ENCODE results near the gene EPB41. TPM values are rescaled to one million over a fixed set of nuclear protein-coding genes. Genes with fewer than 3 reads are reported as not detected.
A peak's percentile ranks its signal among the peaks of the same experiment; 100 is the strongest.

EPB41 gene
- total RNA-seq, 1 donor from 2014 or later = 68.0 TPM

DNA sequence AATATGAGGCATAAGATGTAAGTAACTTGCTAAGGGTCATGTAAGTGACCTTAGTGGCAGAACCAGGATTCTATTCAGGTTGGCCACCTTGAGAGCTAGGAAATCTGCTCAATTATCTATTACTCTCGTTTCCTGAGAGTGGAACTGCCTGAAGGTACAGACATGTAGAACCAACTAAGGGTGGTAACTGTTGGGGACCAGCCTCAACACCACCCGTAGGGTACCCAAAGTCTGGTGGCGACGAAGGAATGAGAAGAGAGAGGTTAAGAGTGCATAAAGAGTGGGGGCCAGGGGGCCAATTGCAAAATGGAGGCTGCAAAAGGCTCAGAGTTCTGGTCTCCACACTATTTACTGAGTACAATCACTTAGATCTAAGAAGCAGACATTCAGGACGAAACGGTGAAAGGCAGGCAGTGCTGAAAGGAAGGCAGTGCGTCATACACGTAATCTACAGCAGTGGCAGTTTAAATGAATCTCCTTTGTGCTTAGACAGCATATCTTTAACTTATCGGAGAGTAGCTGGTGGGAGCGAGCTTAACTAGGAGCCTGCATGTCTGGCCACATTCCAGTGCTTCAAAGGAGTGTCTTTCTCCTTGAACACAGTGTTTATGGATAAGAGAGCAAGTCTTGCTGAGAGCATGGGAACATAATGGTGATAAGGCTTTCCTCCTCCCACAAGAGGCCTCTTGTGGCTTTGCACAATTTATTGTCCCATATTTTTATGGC, 242.3 kb downstream of the EPB41 start:
- Mint-ChIP-seq H3K4me3 (ENCODE audit: low read depth) (no peak overlapping the region), H3K4me1 (ENCODE audit: low read depth) (peaks cover 3% of the 10 kb centered on the region), H3K27ac (no peak overlapping the region), H3K27me3 (ENCODE audit: low read depth) (no peaks in the 10 kb centered on the region), H3K36me3 (ENCODE audit: low read depth) (peaks cover 78% of the 10 kb centered on the region), H3K9me3 (no peaks in the 10 kb centered on the region)
- intact Hi-C loops (cut with micrococcal nuclease) = no loop called here
- no peak for DNase-seq (ENCODE audit: low spot score)

DNA sequence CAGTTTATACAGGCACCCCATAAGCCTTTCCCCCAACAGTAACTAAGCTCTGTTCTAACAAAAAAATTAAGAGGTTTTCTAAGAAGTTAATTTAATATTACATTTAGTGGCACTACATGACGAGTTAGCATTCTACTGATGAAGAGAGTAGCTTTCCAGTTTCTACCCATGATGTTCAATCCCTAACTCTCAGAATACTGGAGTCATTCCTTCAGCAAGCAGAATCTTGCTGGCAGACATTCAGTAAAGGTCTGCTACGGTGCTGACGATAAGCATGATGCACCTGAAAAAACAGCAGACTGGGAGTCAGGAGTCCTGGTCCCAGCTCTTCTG, 242.9 kb downstream of the EPB41 start:
- Mint-ChIP-seq H3K27me3 (ENCODE audit: low read depth) (no peaks in the 10 kb centered on the region), H3K9me3 (no peaks in the 10 kb centered on the region), H3K27ac (no peak overlapping the region), H3K4me3 (ENCODE audit: low read depth) (no peak overlapping the region), H3K4me1 (ENCODE audit: low read depth) (peaks cover 3% of the 10 kb centered on the region), H3K36me3 (ENCODE audit: low read depth) (peaks cover 75% of the 10 kb centered on the region)
- DNase-seq (ENCODE audit: low spot score) = no peak
- intact Hi-C loops (cut with micrococcal nuclease) = no loop called here

DNA sequence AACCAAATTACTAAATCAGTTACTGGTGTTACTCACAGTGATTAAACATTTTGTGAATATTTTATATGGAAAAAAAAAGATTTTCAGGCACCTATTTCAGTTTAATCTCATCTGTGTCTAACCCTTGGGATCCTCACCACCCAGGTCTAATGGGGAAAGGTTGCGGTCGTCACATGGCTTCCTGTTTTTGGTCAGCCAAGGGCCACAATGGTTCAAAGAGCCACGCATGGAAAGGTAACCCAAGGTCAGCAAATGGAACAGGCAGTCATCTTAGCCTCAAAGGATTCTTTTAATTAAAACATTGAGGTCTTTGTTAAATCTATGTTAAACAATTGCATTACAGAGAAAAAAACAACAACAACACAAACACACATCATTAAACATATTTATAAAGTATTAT, 245.4 kb downstream of the EPB41 start:
- Mint-ChIP-seq H3K4me1 (ENCODE audit: low read depth) (peaks cover 9% of the 10 kb centered on the region), H3K27me3 (ENCODE audit: low read depth) (no peaks in the 10 kb centered on the region), H3K4me3 (ENCODE audit: low read depth) (no peak overlapping the region), H3K27ac (no peak overlapping the region), H3K36me3 (ENCODE audit: low read depth) (peaks cover 74% of the 10 kb centered on the region), H3K9me3 (no peaks in the 10 kb centered on the region)
- intact Hi-C loops (cut with micrococcal nuclease) = no loop called here
- no peak for DNase-seq (ENCODE audit: low spot score)

DNA sequence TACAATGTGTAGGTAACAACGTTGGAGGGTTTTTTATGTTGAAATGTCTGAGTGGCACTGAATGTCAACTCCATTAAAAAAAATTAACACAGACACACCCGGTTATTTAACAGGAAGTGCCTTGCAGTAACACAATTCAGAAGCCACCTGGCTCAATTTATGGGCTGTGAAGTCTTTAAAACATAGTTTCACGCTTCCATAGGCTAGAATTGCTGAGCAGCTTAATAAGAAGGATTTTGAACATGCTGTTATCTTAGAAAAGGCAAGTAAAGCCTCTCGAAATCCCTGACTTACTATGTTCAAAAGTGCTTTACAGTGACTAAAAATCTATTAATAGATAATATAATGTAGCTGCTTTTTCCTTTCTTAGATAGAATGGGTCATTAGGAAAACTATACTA, 247.7 kb downstream of the EPB41 start:
- H3K4me1 Mint-ChIP-seq (ENCODE audit: low read depth) = peaks cover 22% of the 10 kb centered on the region
- intact Hi-C loops (cut with micrococcal nuclease) = no loop called here
- no peaks in the 10 kb centered on the region for H3K27me3 Mint-ChIP-seq (ENCODE audit: low read depth)
- no peaks in the 10 kb centered on the region for H3K9me3 Mint-ChIP-seq
- H3K27ac Mint-ChIP-seq = no peak overlapping the region
- no peak overlapping the region for H3K4me3 Mint-ChIP-seq (ENCODE audit: low read depth)
- peaks cover 79% of the 10 kb centered on the region for H3K36me3 Mint-ChIP-seq (ENCODE audit: low read depth)
- DNase-seq (ENCODE audit: low spot score) = no peak

DNA sequence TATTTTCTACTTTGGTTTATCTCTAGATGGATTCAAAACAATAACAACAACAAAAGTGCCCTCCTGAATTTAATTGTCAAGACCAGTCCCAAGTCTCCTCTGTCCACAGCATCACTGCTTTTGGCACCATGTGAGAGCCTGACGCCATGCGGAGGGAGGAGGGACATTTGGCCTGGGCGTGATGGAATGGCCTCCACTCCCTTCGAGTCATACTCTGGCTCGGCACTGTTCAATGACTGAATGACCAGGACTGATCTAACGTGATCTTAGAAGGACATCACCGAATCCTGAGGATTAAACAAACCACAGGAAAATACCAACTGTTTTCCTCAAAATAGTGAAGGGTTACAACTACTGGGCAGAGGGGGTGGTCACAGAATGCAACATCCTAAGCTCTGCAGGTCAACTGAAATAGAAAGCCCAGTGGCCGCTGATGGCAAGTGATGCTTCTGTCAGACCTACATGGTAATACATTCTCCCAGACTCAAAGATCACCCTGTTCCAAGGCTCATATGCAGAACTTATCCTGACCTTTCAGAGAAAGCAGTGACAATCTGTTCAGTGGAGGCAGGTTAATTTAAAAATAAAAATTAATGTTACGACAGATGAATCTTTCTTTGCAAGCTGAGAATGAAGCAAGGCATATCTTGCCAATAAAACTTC, 248.2 kb downstream of the EPB41 start:
- intact Hi-C loops (cut with micrococcal nuclease) = no loop called here
- H3K4me1 Mint-ChIP-seq (ENCODE audit: low read depth) = peaks cover 22% of the 10 kb centered on the region
- no peak for DNase-seq (ENCODE audit: low spot score)
- H3K4me3 Mint-ChIP-seq (ENCODE audit: low read depth) = no peak overlapping the region
- peaks cover 77% of the 10 kb centered on the region for H3K36me3 Mint-ChIP-seq (ENCODE audit: low read depth)
- H3K27ac Mint-ChIP-seq = no peak overlapping the region
- no peaks in the 10 kb centered on the region for H3K9me3 Mint-ChIP-seq
- H3K27me3 Mint-ChIP-seq (ENCODE audit: low read depth) = no peaks in the 10 kb centered on the region

DNA sequence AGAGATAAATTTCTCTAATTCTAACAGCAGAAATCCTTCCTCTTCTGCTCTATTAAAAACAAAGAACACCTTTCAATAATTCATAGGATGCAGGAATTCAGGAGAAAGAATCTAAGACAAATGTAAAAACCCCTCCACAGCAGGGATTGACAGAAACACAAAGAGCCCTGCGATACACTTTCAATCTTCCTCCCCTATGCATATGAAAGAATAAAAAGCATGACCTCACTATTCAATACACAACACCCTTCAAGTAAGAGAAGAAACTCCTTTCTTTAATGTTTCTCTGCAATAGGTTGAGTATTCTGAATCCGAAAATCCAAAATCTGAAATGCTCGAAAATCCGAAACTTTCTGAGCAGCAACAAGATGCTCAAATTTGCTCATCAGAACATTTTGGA, 250.2 kb downstream of the EPB41 start:
- Mint-ChIP-seq H3K27ac (peak overlapping the region; percentile 13), H3K4me1 (ENCODE audit: low read depth) (peaks cover 30% of the 10 kb centered on the region), H3K27me3 (ENCODE audit: low read depth) (no peaks in the 10 kb centered on the region), H3K4me3 (ENCODE audit: low read depth) (no peak overlapping the region), H3K9me3 (no peaks in the 10 kb centered on the region), H3K36me3 (ENCODE audit: low read depth) (peaks cover 73% of the 10 kb centered on the region)
- DNase-seq (ENCODE audit: low spot score) = no peak
- intact Hi-C loops (cut with micrococcal nuclease) = no loop called here

DNA sequence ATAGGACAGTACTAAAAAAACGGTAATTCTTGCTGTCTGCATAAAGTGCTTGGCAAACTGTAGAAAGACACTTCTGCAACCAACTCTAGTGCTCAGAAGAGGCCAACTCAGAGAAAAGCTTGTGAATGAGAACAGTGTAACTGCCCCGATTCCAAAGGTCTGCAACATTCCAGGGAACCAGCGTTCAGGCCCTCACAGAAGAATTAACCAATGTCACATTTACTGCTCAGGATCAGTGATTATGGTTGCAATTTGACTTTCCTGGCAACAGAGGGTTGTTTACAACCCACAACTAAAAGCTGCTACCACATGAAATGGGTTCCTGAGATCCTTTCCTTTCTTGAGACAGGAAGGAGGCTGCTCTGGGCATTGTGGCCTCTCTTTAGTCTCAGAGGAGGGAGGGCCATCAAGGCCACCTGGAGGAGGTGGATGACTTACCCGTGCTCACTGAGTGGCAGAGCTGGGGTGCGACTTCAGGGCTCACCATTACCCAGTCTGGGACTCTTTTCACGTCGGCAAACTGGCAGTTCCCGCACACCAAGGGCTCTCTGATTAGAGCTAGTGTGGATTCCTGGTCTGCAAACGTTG, 252.0 kb downstream of the EPB41 start:
- no peak for DNase-seq (ENCODE audit: low spot score)
- peak overlapping the region; percentile 17 for H3K27ac Mint-ChIP-seq
- H3K4me3 Mint-ChIP-seq (ENCODE audit: low read depth) = no peak overlapping the region
- H3K36me3 Mint-ChIP-seq (ENCODE audit: low read depth) = peaks cover 77% of the 10 kb centered on the region
- H3K9me3 Mint-ChIP-seq = no peaks in the 10 kb centered on the region
- intact Hi-C loops (cut with micrococcal nuclease) = no loop called here
- no peaks in the 10 kb centered on the region for H3K27me3 Mint-ChIP-seq (ENCODE audit: low read depth)
- H3K4me1 Mint-ChIP-seq (ENCODE audit: low read depth) = peaks cover 39% of the 10 kb centered on the region

DNA sequence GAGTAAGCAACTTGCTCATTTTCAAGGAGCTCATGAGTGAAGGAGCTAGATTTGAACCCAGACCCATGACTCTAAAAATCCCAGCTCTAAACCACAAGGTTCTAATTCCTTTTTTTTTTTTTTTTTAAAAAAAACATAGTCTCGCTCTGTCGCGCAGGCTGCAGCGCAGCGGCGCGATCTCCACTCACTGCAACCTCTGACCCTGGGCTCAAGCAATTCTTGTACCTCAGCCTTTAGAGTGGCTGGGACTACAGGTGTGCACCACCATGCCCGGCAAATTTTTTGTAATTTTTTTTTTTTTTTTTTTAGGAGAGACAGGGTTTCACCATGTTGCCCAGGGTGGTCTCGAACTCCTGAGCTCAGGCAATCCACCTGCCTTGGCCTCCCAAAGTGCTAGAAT, 253.5 kb downstream of the EPB41 start:
- H3K4me3 Mint-ChIP-seq (ENCODE audit: low read depth) = no peak overlapping the region
- H3K36me3 Mint-ChIP-seq (ENCODE audit: low read depth) = peaks cover 83% of the 10 kb centered on the region
- no peak for DNase-seq (ENCODE audit: low spot score)
- H3K4me1 Mint-ChIP-seq (ENCODE audit: low read depth) = peaks cover 45% of the 10 kb centered on the region
- intact Hi-C loops (cut with micrococcal nuclease) = no loop called here
- no peaks in the 10 kb centered on the region for H3K9me3 Mint-ChIP-seq
- no peak overlapping the region for H3K27ac Mint-ChIP-seq
- no peaks in the 10 kb centered on the region for H3K27me3 Mint-ChIP-seq (ENCODE audit: low read depth)

Other genes starting within 250 kb of the EPB41 start
- 24.8 and 26.0 TPM in 2 replicates for gene GMEB1, start 245.8 kb upstream of the EPB41 start, total RNA-seq
- gene YTHDF2, start 177.6 kb upstream of the EPB41 start, total RNA-seq = 88.2 and 98.4 TPM in 2 replicates
- not detected in 2 replicates for gene OPRD1, start 102.4 kb upstream of the EPB41 start, total RNA-seq
- 0.44 and 0.46 TPM in 2 replicates for gene TMEM200B, start 209.3 kb downstream of the EPB41 start, total RNA-seq